Inflammatory macrophage (primary cell): ENCODE data around the gene DUSP11.
"Not testable (repeated sequence)": the region's sequence is repeated elsewhere in the genome, so short reads cannot be mapped to it uniquely, and the experiment has no call there.

Source experiments
- DNase-seq, 2 donors: peaks; one replicate each; pipeline ENCODE4 v3.0.0-alpha.2; 2020 to 2022
- total RNA-seq, 18 experiments: gene quantifications; one replicate each; lab custom pipeline; 2026; ENCODE audit warnings: mixed read lengths in 6 of 18, inconsistent platforms in 2 of 18; lab: John Stamatoyannopoulos, UW

DUSP11 gene
- total RNA-seq = 12.1 to 26.6 (median 20.8) reads per million in 18 experiments

- DNase-seq = peak; percentile 99 to 100
Measured at GRCh38 chr2:73779467-73780236, at the start of gene DUSP11. Gene DUSP11, minus strand, starts transcription at chr2:73780103. Its CDS starts 129 bp downstream, at chr2:73779974.

GRCh38 chr2:73828818-73829570, 49.1 kb upstream of the DUSP11 start, which contains the start of gene STAMBP:
Gene STAMBP, plus strand, starts transcription at chr2:73828961. Its CDS starts 1,896 bp downstream, at chr2:73830857.
- peak; percentile 98 for DNase-seq

DNA sequence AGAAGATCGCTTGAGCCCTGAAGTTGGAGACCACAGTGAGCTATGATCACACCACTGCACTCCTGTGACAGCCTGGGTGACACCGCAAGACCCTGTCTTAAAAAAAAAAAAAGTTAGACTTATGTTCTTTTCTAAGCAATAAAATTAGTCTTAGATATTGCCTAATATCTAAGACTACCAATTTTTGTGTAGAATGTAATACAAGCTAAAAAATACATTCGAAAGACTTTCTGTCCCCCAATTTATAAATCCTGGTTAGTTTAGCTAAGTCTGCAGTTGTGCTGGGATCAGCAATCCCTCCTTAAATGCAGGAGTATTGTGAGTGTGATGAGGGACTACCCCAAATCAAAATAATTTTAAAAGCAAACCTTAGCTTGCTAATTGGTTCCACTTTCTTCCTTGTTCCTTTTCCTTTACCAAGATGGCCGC, 48.5 kb upstream of the DUSP11 start:
- DNase-seq = no peak

- no peak for DNase-seq
Measured at GRCh38 chr2:73827660-73828388, 47.9 kb upstream of the DUSP11 start.

DNA sequence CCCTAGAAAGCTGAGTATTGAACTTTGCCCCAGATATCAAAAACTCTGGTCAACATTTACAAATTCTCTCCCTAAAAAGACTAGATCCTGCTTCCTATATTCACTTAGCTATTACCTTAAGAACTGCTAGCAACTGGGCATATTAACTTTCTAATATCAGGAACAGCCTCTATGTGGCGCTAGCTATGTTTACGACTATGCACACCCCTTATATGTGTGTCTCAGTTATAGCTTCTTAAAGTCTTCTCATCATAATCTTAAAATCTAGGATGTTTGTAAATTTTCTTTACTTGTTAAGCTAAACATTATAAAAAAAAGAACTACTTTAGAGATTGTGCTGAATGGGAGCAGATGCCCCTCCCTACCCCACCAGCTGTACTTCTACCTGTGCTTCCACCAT, 47.1 kb upstream of the DUSP11 start:
- peak; percentile 54 to 66 for DNase-seq

DNA sequence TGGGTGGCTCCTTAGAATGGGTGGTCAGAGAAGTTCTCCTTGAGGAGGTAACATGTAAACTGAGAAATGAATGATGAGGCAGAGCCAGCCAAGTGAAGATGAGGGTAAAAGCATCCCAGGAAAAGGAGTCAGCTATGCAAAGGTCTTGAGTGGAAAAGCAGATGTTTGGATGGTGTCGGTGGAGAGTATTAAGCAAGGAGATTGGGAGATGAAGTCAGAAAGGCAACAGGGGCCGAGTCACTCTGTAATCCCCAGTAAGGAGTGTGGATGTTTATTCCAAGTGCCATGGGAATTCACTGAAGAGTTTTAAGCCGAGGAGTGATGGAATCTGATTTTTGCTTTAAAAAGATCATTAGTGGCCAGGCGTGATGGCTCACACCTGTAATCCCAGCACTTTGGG, 45.5 kb upstream of the DUSP11 start:
- no peak for DNase-seq

- DNase-seq = peak; percentile 76 to 79
Measured at GRCh38 chr2:73823916-73824523, 44.1 kb upstream of the DUSP11 start.

DNA sequence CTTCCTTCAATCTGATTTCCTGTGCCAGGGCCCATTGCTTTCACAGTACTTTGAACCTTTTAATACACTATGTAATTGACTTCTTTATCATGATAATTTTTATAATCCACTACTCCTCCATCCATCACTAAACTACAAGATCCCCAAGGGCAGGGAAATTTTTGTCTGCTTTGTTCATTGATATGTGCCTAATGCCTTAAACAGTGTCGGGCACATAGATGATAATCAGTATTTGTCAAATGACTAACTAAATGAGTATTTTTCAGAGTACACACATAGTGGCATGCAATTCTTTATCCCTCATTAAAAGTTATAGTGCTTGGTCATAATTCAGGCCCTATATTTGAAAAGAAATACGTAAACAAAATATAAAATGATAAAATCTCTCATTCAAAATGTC, 43.5 kb upstream of the DUSP11 start:
- no peak for DNase-seq

DNA sequence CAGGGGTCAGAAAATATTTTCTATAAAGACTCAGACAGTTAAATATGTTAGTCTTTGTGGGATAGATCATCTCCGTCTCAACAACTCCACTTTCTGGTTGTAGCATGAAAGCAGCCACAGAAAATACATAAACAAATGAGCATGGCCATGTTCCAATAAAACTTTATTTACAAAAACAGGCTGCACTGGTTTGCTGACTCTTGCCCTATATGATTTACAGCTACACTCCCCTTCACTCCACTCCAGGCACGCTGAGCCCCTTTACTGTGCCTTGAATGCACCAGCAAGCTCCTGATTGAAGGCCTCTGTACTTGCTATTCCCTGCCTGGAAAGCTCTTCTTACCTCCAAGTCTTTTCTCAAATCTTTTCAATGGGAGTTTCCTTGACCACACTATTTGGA, 43.1 kb upstream of the DUSP11 start:
- DNase-seq = no peak

DNA sequence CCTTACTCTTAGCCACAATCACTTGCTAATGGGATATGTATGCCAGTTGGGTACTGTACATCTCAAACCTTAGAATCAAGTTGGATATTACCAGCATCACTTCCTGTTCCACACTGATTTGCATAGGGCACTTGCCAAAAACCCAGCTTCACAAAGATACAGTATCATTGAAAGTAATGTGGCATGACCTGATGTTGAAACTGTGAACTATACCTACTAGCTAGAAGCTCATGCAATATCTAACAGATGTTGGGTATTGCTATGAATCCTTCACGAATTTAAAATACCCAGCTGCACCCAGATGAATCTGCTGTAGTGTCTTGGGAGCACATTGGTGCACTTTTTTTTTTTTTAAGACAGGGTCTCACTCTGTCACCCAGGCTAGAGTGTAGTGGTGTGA, 42.4 kb upstream of the DUSP11 start:
- DNase-seq = no peak

DNA sequence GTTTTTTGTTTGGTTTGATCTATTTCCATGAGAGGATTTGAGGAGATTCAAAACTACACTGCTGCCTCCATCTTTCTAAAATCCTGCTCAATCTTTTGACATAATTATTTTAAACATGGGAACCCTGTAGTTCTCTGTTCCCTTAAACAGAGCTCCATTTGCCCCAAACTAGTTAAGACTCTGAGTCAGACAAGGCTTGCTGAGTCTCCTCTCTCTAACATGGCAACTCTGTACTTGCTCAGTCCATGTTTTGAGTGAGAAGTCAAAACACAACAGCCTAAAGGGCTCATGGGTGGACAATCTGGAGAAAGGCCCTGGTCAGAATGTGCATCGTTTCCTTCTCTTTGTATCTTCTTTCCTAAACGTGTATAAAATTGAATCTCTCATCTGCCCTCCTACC, 41.8 kb upstream of the DUSP11 start:
- DNase-seq = no peak

DNA sequence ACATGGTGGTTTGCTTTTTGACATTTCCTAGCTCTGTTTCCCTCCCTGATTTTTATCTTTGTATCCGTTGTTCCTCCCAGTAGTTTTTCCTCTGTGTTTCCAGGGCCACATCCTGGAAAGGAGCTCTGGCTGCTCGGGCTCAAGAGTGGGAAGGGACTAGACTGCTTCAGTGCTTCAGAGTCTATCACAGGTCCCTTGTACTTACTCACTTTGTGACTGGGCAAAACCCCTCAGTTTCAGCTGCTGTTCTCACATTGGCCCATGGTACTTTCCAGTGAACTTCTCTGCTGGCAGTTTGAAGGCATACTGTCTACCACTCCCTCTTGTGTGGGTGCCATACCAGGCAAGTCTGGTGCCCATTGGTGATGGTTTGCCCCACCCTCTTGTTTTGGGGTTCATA, 41.3 kb upstream of the DUSP11 start:
- no peak for DNase-seq

- DNase-seq = no peak
Measured at GRCh38 chr2:73818296-73818695, 38.4 kb upstream of the DUSP11 start.

GRCh38 chr2:73812635-73813034, 32.7 kb upstream of the DUSP11 start:
- DNase-seq = no peak

DNA sequence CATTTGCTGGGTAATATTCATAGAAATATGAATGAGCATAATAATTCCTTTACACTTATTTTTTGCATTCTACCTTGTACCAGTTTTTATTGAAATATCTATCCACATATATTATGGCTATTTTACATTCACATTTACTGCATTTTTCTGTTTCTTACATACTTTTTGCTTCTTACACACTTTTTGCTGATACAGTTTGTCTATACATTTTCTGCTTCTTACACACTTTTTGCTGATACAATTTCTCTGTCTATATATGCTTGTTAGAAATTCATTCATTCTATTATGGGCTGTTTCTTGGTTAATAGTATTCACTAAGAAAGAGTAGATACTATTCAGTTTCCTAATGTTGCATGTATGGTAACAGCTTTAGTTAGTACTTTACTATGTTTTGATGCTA, 32.0 kb upstream of the DUSP11 start:
- no peak for DNase-seq

- DNase-seq = not testable (repeated sequence)
Measured at GRCh38 chr2:73783883-73784282, 4.0 kb upstream of the DUSP11 start, which contains the start of gene C2orf78. Gene C2orf78, plus strand, starts transcription at chr2:73784183. Its CDS starts 127 bp downstream, at chr2:73784310.

GRCh38 chr2:73783402-73783801, 3.5 kb upstream of the DUSP11 start:
- not testable (repeated sequence) for DNase-seq

DNA sequence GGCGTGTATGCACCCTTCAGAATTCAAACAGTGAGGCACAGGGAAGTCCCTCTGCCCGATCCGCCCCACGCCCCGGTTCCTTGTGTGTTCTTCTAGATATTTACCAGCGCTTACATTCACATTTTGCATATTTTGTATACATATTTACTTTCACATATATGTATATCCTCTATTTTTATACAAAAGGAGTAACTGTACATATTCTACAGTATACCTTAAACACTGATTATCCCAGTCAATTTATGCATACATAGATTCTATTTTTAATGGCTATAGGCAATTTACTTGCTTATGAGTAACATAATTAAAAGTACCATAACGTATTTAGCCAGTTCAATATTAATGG, 307 bp upstream of the DUSP11 start:
- DNase-seq = no peak

GRCh38 chr2:73778867-73779466, 936 bp downstream of the DUSP11 start:
- not testable (repeated sequence) for DNase-seq

DNA sequence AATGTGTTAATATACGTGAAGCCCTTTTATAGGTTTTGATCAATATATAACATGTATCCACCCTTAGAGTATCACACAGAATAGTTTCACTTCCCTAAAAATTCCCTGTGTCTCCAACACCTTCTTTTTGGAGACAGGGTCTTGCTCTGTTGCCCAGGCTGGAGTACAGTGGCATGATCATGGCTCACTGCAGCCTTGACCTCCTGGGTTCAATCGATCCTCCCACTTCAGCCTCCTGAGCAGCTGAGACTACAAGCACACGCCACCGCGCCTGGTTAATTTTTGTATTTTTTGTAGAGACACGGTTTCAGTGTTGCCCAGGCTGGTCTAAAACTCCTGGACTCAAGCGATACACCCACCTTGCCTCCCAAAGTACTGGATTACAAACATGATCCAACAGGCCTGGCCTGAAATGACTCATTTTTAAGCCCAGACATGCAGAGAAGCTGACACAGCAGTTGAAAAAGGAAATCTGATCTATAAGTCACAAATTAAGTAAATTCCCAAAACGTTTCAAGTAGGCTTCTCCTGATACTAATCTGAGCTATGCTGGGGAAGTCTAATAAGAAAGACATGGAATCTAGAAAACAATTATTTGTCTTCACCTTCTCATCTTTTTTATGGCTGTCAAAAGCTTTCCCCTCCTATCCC, 2.9 kb downstream of the DUSP11 start:
- DNase-seq = no peak

DNA sequence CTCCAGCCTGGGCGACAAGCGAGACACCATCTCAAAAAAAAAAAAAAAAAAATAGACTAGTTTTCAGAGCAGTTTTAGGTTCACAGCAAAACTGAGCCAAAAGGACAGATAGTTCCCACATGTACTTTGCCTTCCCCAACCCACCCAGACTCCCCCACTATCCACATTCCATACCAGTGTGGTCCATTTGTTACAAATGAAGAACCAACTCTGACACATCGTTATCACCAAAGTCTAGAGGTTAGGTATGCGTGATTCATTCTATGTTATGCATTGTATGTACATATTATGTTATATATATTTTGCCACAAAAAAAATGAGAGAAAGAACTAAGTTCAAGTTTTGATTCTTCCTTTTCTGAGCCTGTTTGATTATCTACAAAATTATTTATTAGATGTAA, 3.5 kb downstream of the DUSP11 start:
- DNase-seq = no peak

- no peak for DNase-seq
Measured at GRCh38 chr2:73772819-73773218, 7.1 kb downstream of the DUSP11 start.
